IPS-NIHi7 (cell line): ENCODE data around the gene KRTAP5-1.

ENCODE experiments used
- DNase-seq: peaks from one replicate; pipeline ENCODE4 v3.0.0; 2012; ENCODE audit warnings: mixed read lengths; ENCODE audit errors: extremely low spot score

Gene KRTAP5-1

GRCh38 chr11:1560649-1561251 lies 24.3 kb downstream of the KRTAP5-1 start:
- DNase-seq: no peak

- no peak for DNase-seq
These were observed 25.0 kb downstream of the KRTAP5-1 start for GRCh38 chr11:1560002-1560648.

GRCh38 chr11:1559111-1559951 lies 25.8 kb downstream of the KRTAP5-1 start:
- DNase-seq: peak; percentile 53

- no peak for DNase-seq
These were observed 26.3 kb downstream of the KRTAP5-1 start for GRCh38 chr11:1558775-1559110.

DNA sequence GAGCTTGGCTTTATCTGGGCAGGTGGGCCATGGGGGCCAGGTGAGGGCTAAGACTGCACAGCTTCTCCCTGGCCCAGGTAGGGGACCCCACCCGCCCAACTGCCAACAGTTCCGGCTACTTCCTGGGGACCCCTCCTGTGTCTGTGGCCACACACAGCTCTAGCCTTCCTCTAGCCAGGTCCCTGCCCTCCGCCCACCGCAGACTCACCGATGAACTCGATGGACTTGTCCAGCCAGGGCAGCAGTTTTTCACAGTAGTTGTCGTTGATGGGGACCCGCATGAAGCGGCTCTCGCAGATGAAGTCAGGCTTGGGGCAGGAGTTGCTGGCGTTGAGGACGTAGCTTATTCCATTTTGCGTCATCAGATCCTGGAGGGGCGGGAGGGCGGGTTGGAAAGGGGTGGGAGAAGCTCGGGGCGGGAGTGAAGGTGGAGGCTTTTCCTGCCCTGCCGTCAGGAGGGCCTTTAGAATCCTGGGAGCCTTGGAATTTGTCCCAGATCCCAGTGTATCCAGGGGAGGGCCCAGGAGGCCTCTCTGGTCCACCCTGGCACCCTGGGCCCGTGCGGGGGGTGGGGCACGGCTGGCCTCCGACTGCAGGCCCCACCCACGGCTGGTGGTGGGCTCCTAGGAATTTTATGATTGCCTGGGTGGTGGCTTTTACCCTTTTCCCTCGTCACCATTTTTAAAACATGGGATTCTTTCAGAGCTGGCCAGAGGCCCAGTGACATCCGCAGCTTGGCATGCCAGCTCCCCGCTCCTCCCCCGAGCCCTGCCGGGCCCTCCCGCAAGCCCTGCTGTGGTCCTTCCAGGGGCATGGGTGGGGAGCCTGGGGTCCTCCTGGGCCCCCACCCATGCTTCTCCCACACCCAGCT lies 26.9 kb downstream of the KRTAP5-1 start:
- no peak for DNase-seq

DNA sequence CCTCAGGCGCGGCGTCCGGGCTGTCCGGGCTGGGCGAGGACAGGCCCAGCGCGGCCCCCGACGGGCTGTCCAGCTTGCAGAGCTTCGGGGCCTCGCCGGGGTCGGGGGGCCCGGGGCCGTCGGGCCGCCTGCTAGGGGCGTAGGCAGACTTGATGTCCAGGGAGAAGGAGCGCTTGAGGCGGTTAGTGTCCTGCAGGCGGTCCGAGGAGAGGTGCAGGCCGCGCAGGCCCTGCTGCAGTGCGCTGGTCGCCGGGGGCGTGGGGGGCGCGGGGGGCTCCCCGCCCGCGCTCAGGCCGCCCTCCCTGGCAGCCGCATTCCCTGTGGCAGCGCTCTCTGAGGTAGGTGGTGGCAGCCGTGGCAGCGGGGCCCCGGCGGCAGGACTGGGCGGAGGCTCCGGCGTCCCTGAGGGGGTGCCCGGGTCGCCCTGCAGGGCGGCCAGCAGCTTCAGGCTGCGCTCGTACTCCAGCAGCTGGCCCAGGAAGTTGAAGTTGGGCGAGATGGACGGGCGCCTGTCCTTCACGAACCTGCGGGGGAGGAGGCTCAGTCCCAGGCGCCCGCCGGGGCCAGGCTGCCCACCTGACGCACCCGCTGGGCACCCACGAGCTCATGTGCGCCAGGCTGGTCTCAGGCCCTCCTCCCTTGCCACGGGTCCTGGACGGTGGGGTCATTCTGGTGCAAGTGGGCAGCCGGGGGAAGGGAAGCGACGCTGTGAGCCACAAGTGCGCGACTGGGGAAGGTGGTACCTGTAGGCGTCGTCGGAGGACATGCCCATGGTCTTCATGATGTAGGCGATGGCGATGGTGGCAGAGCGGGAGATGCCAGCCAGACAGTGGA lies 27.8 kb downstream of the KRTAP5-1 start:
- DNase-seq: no peak

DNA sequence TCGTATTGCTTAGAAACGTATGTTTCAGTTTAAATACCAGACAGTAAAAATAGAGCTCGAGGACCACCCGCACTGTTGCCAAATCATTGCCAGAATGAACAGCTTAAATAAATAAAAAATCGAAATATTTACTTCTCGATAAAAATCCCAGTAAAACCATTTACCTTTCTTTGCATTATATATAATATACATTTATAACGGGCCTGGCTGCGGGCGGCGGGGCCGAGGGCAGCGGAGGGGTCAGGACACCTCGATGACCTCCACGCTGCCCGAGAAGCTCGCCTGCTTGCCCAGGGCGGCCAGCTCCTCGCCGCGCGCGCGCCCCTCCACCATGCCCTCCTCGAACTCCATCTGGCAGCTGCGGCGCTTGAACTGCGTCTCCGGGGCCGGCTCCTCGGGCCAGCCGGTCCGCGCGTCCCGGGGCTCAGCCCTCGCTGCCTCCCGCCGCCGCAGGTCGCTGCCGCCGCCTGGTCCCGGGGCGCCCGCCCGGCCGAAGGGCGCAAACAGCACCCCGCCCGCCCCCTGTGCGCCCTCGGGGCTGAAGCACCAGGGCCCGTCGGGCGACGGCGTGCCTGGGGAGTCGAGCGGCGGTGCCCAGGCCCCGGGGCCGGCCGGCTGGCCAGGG lies 28.7 kb downstream of the KRTAP5-1 start:
- no peak for DNase-seq

- no peak for DNase-seq
These were observed 29.4 kb downstream of the KRTAP5-1 start for GRCh38 chr11:1555713-1556153.

- no peak for DNase-seq
These were observed 29.9 kb downstream of the KRTAP5-1 start for GRCh38 chr11:1554981-1555712.

DNA sequence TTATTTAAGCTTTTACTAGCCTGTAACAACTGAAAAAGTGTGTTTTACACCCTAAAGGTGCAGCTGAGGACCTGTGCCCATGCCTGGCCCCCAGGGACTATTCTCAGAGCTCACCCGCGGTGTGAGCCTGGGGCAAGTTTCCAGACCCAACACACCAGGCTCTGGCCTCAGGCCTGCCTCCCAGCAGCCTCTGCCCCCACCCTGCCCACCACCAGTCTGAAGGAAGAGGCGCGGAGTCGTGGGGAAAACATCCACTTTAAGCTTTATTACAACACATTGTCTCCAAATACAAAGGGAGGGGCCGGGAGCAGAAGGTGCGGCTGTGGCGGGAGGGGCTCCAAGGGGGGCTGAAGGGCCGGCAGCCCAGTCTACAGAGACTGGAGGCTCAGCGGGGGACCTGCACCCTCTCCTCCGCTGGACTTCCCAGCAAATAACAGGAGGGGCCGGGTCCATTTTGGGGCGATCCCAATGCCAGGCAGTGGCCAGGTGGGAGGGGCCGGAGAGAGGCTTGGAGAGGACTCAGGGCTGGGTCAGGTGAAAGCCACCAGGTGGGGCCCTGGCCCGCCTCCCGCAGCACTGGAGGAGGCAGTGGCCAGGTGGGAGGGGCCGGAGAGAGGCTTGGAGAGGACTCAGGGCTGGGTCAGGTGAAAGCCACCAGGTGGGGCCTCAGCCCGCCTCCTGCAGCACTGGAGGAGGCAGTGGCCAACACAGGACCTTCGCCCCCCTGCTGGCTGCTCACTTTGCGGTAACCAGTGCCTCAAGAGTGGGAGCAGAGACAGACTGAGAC lies 31.1 kb downstream of the KRTAP5-1 start:
- DNase-seq: peak; percentile 63

DNA sequence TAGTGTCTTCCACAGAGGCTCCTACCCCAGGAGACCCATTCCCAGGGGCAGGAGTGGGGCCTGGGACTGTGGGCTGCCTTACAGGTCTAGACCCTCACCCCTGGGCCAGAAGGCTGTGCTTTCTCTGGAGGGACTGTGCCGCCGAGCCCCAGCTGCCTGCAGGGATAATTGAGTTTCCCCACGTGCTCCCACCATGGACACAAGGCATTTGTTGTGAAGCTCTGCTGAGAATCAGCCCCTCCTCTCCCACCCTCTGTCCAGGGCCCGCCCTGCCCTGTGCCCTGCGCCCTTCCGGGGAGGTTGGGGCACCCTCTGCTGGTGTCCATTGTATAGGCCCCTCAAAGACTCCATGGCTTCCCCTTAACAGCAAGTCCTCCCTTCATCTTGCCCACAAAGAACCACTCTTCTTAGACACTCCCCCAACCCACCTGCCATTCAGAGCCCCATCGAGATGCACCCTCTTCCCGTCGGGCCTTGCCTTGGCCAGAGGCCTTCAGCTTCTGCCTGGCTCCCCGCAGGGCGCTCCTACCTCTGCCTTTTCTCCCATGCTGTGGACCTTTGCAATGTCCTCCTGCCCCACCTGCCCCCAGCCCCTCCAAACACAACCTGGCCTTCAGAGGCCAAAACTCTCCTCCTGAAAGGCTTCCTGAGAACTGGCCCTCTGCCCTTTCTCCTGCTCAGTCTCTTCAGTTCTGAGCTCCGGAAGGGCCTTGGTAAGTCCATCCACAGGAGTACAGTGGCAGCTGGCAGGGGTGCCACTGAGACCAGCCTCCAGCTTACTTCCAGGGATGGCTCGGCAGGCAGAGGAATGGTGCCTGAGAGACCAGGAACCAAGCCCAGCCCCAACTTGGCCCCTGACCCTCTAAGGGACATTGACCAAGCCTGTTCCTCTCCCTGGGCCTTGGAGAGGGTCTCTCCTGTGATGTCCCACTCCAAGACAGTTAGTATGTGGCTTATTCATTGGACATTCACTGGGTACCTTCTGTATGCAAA lies 35.4 kb downstream of the KRTAP5-1 start:
- DNase-seq: no peak

- DNase-seq: peak; percentile 66
These were observed 36.6 kb downstream of the KRTAP5-1 start for GRCh38 chr11:1548221-1549070.

GRCh38 chr11:1547467-1548098 lies 37.5 kb downstream of the KRTAP5-1 start:
- no peak for DNase-seq

DNA sequence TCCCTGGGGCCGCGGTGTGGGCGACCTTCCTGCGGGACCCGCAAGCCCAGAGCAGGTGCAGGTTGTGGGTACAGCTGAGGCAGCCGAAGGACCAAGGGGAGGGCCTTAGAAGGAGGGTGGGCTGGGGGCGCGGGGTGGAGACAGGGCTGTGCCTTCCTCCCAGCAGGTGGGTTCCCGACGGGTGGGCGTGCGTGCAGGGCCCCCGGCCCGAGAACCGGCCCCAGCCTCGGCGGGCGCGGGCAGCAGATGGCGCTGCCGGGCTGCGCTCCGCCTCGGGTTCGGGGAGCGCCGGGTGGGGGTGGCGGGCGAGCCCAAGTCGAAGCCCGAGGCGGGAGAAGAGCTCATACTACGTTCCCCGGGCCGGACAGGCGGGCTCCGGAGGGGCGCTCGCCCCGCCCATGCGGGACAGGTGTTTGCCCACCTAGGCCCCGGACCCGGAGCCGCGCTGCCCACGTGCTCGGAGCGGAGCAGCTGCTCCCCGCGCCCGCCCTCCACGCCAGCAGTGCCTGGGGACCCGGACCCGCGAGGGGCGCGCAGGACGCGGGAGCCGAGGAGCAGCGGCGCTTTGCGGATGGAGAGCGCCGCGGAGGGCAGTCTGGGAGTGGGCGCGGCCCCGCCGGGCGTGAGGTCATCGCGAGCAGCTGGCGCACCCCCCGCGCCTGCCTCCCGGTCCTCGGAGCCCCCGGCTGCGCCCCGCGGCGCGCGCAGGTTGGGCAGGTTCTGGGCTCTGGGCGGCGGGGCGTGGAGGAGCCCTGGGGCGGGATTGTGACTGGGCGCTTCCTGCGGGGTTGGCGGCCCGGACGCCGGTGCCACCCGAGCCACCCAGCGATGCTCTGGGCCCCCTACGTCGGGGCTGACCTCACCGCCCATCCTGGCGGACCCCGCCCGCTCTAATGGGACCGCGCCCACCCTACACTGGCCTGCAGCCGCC lies 38.3 kb downstream of the KRTAP5-1 start:
- peak; percentile 90 for DNase-seq

DNA sequence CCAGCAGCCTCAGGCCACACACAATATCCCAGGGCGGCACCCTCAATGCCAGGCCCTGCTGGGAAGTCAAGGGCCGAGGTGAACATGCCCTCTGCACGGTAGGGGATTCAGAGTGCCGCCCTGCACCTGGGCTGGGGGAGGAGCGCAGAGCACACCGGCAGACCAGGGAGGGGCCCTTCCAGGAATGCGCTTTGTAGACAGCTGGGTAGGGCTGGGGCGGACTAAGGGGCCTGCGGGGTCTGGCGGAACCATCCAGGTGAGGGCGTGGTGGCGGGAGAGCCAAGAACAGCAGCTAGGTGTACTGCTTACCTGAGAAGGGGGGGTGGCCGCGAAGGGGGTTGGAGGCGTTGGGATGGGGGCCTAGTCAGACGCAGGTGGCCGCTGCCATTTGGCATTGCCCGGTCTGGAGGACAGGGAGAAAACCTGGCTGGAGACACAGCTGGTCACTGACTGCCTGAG lies 39.0 kb downstream of the KRTAP5-1 start:
- peak; percentile 55 for DNase-seq
